ENCODE data around the gene PPM1L.

PPM1L gene

GRCh38 chr3:160857476-160858119 lies 101.6 kb downstream of the PPM1L start:
- no peak for DNase-seq

GRCh38 chr3:160860346-160860745 lies 104.3 kb downstream of the PPM1L start:
- no peak for DNase-seq

GRCh38 chr3:160869825-160870224 lies 113.8 kb downstream of the PPM1L start:
- no peak for DNase-seq

- no peak for DNase-seq
Measured at GRCh38 chr3:160870327-160870726, 114.3 kb downstream of the PPM1L start.

GRCh38 chr3:160874736-160875135 lies 118.7 kb downstream of the PPM1L start:
- no peak for DNase-seq

GRCh38 chr3:160876643-160877042 lies 120.6 kb downstream of the PPM1L start:
- DNase-seq = no peak

- no peak for DNase-seq
Measured at GRCh38 chr3:160879859-160880258, 123.8 kb downstream of the PPM1L start.

GRCh38 chr3:160883373-160883772 lies 127.3 kb downstream of the PPM1L start:
- no peak for DNase-seq

- no peak for DNase-seq
Measured at GRCh38 chr3:160885791-160886286, 129.8 kb downstream of the PPM1L start.

GRCh38 chr3:160886421-160886820 lies 130.4 kb downstream of the PPM1L start:
- no peak for DNase-seq

- DNase-seq = no peak
Measured at GRCh38 chr3:160893207-160893606, 137.2 kb downstream of the PPM1L start.

- no peak for DNase-seq
Measured at GRCh38 chr3:160904691-160905090, 148.7 kb downstream of the PPM1L start.

GRCh38 chr3:160906646-160907045 lies 150.6 kb downstream of the PPM1L start:
- DNase-seq = no peak

- DNase-seq = no peak
Measured at GRCh38 chr3:160909917-160910316, 153.9 kb downstream of the PPM1L start.

GRCh38 chr3:160911411-160911810 lies 155.4 kb downstream of the PPM1L start:
- no peak for DNase-seq

- DNase-seq = no peak
Measured at GRCh38 chr3:160916472-160916871, 160.4 kb downstream of the PPM1L start.

- DNase-seq = no peak
Measured at GRCh38 chr3:160919942-160920341, 163.9 kb downstream of the PPM1L start.

- no peak for DNase-seq
Measured at GRCh38 chr3:160921020-160921635, 165.1 kb downstream of the PPM1L start.

GRCh38 chr3:160924776-160925175 lies 168.7 kb downstream of the PPM1L start:
- no peak for DNase-seq

- no peak for DNase-seq
Measured at GRCh38 chr3:160927620-160928019, 171.6 kb downstream of the PPM1L start.

GRCh38 chr3:160928183-160928726 lies 172.2 kb downstream of the PPM1L start:
- no peak for DNase-seq

GRCh38 chr3:160929595-160929994 lies 173.6 kb downstream of the PPM1L start:
- DNase-seq = no peak

- no peak for DNase-seq
Measured at GRCh38 chr3:160931474-160931873, 175.4 kb downstream of the PPM1L start.

GRCh38 chr3:160935413-160936095 lies 179.5 kb downstream of the PPM1L start:
- no peak for DNase-seq

Measured in NCI-H1930 (cell line).